CD8-positive, alpha-beta memory T cell (primary cell): Measurements from ENCODE around the gene VEGFC. TPM values are rescaled to one million over a fixed set of nuclear protein-coding genes. Genes with fewer than 3 reads are reported as not detected.

Source experiments
- CTCF ChIA-PET: fragments of 350-600 bp; sonication (Branson Sonifier 250); formaldehyde crosslinking; loops from one replicate; lab custom pipeline; 2021; ENCODE audit warnings: antibody characterized with exemption; lab: Charles Lee
- POLR2A ChIA-PET: fragments of 350-600 bp; sonication (Branson Sonifier 250); formaldehyde crosslinking; loops from one replicate; lab custom pipeline; 2021; ENCODE audit warnings: antibody characterized with exemption; lab: Charles Lee
- DNase-seq, 5 donors: peaks; one replicate each; pipeline versions ENCODE4 v3.0.0 to v3.0.0-alpha.2; 2020 to 2022; ENCODE audit warnings: mixed read lengths in 1 of 5
- H3K27ac ChIP-seq: one replicate; pipeline ENCODE4 v1.7.0; 2013; ENCODE audit warnings: low read depth, mild to moderate bottlenecking, low read length, moderate library complexity
- H3K27me3 ChIP-seq: 2 replicates; pipeline ENCODE4 v1.7.0; 2013; ENCODE audit warnings: low read length, mild to moderate bottlenecking; ENCODE audit not compliant: insufficient read depth, poor library complexity, severe bottlenecking
- H3K36me3 ChIP-seq: 2 replicates; pipeline ENCODE4 v1.7.0; 2013; ENCODE audit warnings: mild to moderate bottlenecking, low read length, moderate library complexity; ENCODE audit not compliant: insufficient read depth
- H3K4me1 ChIP-seq: 2 replicates; pipeline ENCODE4 v1.7.0; 2013; ENCODE audit warnings: mild to moderate bottlenecking, low read length, moderate library complexity; ENCODE audit not compliant: insufficient read depth
- H3K4me3 ChIP-seq: 2 replicates; pipeline ENCODE4 v1.7.0; 2013; ENCODE audit warnings: mild to moderate bottlenecking, low read length
- H3K9me3 ChIP-seq: 2 replicates; pipeline ENCODE4 v1.7.0; 2013; ENCODE audit warnings: mild to moderate bottlenecking, low read length
- H3K27ac Mint-ChIP-seq, 8 donors: one replicate each; pipeline ENCODE4 v1.8.0; 2020 to 2021; ENCODE audit warnings: mixed read lengths in 8 of 8, mild to moderate bottlenecking in 6 of 8, inconsistent platforms in 3 of 8, moderate library complexity in 3 of 8
- H3K27me3 Mint-ChIP-seq, 2 donors: one replicate each; pipeline ENCODE4 v1.8.0; 2020 to 2021; ENCODE audit warnings: mixed read lengths in 2 of 2, mild to moderate bottlenecking in 1 of 2, moderate library complexity in 1 of 2
- H3K36me3 Mint-ChIP-seq, 3 donors: one replicate each; pipeline ENCODE4 v1.8.0; 2020 to 2021; ENCODE audit warnings: mixed read lengths in 3 of 3, inconsistent platforms in 1 of 3, mild to moderate bottlenecking in 1 of 3
- H3K4me1 Mint-ChIP-seq, 3 donors: one replicate each; pipeline ENCODE4 v1.8.0; 2020 to 2021; ENCODE audit warnings: mixed read lengths in 3 of 3, inconsistent platforms in 1 of 3, mild to moderate bottlenecking in 1 of 3
- H3K4me3 Mint-ChIP-seq, 7 donors: one replicate each; pipeline ENCODE4 v1.8.0; 2020 to 2021; ENCODE audit warnings: mixed read lengths in 7 of 7, mild to moderate bottlenecking in 6 of 7, moderate library complexity in 4 of 7, inconsistent platforms in 2 of 7
- H3K9me3 Mint-ChIP-seq, 5 donors: one replicate each; pipeline ENCODE4 v1.8.0; 2020 to 2022; ENCODE audit warnings: mixed read lengths in 5 of 5, mild to moderate bottlenecking in 3 of 5, moderate library complexity in 2 of 5, inconsistent platforms in 1 of 5
- polyA plus RNA-seq: library from polyadenylated mRNA; unstranded; fragments of 300-500 nt; fragmentation: Illumina TruSeq; gene quantifications from one replicate; pipeline ENCODE4 v1.2.3, GENCODE V29; 2021
- total RNA-seq, 2 experiments: library from RNA; stranded (reverse); gene quantifications; one replicate each; pipeline ENCODE4 v1.2.3, GENCODE V29; 2021

The VEGFC gene, protein sequence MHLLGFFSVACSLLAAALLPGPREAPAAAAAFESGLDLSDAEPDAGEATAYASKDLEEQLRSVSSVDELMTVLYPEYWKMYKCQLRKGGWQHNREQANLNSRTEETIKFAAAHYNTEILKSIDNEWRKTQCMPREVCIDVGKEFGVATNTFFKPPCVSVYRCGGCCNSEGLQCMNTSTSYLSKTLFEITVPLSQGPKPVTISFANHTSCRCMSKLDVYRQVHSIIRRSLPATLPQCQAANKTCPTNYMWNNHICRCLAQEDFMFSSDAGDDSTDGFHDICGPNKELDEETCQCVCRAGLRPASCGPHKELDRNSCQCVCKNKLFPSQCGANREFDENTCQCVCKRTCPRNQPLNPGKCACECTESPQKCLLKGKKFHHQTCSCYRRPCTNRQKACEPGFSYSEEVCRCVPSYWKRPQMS
- total RNA-seq, result not detected
- not detected for polyA plus RNA-seq

DNA sequence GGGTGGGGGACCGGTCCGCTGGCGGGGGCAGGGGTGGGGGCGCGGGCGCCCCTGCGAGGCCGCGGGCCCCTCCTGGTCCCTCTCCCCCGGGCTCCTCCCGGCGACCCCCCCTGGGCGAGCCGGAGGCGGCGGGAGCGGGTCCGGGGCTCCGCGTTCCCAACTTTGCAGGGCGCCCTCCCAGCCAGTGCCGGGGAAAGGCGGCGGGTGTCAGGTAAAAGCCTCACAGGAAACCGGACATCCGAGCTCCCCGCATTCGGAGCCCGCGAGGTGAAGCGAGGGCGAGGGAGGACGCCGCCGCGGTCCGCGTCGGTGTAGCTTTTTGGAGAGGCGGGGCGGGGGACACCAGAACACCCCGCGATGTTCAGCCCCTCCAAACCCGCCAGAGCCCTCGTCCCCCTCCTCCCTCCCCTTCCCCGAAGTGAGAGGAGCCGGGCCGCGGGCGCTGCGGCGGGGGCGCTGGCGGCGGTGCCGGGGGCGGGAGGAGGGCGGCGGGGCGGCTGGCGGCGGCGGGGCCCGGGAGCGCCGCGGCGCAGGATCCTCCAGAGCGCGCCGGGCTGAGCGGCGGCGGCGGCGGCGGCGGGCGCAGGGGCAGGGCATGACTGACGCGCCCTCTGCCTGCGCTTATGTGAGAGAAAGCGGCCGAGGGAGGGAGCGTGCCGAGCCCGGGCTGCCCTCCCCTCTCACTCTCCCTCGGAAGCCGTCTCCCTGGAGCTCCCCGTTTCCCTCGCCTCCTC lies at the start of gene VEGFC:
Gene VEGFC, minus strand, starts transcription at position 597 of the 734 bp plus-strand sequence. CDS start 611 bp downstream, outside the sequence.
- POLR2A ChIA-PET, result no interaction called here
- Histone ChIP-seq H3K4me3 (no peak within 1 kb of the TSS), H3K4me1 (no peaks in the 10 kb centered on the region), H3K36me3 (no peaks in the 10 kb centered on the region), H3K27ac (no peak within 1 kb of the TSS), H3K27me3 (peaks cover 5% of the 10 kb centered on the region), H3K9me3 (no peaks in the 10 kb centered on the region)
- H3K9me3 Mint-ChIP-seq, result peaks cover 0 to 21% (median 10%) of the 10 kb centered on the region in 5 donors
- H3K36me3 Mint-ChIP-seq, result no peaks in the 10 kb centered on the region
- DNase-seq, result no peak
- CTCF ChIA-PET, result no interaction called here
- H3K4me1 Mint-ChIP-seq, result peaks cover 4 to 14% (median 5%) of the 10 kb centered on the region in 3 donors
- peaks cover 23 to 42% of the 10 kb centered on the region in 2 donors for H3K27me3 Mint-ChIP-seq
- H3K4me3 Mint-ChIP-seq, result peak within 1 kb of the TSS in 6 of 7 donors; percentile 2 to 69 (median 39)
- peak within 1 kb of the TSS in 1 of 8 donors; percentile 40 for H3K27ac Mint-ChIP-seq

DNA sequence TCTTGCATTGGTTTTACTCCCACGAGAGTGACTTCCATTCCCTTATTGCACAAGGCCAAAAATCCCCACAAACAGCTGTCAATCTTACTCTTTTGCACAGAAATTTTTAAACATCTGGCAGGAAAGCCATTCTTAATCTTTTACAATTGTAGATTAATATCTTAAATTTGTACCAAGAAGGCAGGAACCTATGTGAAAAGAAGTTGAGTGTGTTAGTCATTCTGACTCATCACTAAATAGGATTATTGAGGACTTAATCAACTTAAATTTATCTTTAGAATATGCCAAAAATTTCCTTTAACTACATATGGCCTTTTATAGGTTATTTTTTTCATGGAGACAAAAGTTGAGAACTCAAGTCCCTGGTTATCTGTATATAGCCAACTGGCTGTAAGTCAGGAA lies 49.0 kb upstream of the VEGFC start:
- no peak overlapping the region for H3K27ac ChIP-seq
- Mint-ChIP-seq H3K27me3 (peaks cover 0 to 2% of the 10 kb centered on the region in 2 donors), H3K36me3 (no peaks in the 10 kb centered on the region), H3K4me3 (no peak overlapping the region), H3K9me3 (peaks cover 0 to 10% (median 4%) of the 10 kb centered on the region in 5 donors), H3K27ac (no peak overlapping the region), H3K4me1 (no peaks in the 10 kb centered on the region)
- no peaks in the 10 kb centered on the region for H3K36me3 ChIP-seq
- POLR2A ChIA-PET, result no interaction called here
- no peaks in the 10 kb centered on the region for H3K9me3 ChIP-seq
- no peak overlapping the region for H3K4me3 ChIP-seq
- H3K27me3 ChIP-seq, result no peaks in the 10 kb centered on the region
- DNase-seq, result no peak
- no peaks in the 10 kb centered on the region for H3K4me1 ChIP-seq
- CTCF ChIA-PET, result no interaction called here

DNA sequence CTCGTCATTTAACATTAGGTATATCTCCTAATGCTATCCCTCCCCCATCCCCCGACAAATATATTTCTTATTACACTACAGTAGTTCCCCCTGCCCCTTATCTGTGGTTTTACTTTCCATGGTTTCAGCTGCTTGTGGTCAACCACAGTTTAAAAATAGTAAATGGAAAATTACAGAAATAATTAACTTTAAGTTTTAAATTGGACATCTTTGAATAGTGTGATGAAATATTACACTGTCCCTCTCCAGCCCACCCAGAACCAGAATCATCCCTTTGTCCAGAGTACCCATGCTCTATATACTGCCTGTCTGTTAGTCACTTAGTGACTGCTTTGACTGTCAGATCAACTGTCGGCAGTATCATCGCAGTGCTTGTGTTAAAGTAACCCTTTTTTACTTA lies 47.4 kb upstream of the VEGFC start:
- Histone ChIP-seq H3K9me3 (no peaks in the 10 kb centered on the region), H3K36me3 (no peaks in the 10 kb centered on the region), H3K4me1 (no peaks in the 10 kb centered on the region), H3K27ac (no peak overlapping the region), H3K27me3 (no peaks in the 10 kb centered on the region), H3K4me3 (no peak overlapping the region)
- Mint-ChIP-seq H3K27ac (no peak overlapping the region), H3K27me3 (peaks cover 0 to 2% of the 10 kb centered on the region in 2 donors), H3K9me3 (peaks cover 0 to 5% (median 4%) of the 10 kb centered on the region in 5 donors), H3K4me1 (no peaks in the 10 kb centered on the region), H3K4me3 (no peak overlapping the region), H3K36me3 (no peaks in the 10 kb centered on the region)
- no peak for DNase-seq
- ChIA-PET POLR2A (no interaction called here), CTCF (no interaction called here)

DNA sequence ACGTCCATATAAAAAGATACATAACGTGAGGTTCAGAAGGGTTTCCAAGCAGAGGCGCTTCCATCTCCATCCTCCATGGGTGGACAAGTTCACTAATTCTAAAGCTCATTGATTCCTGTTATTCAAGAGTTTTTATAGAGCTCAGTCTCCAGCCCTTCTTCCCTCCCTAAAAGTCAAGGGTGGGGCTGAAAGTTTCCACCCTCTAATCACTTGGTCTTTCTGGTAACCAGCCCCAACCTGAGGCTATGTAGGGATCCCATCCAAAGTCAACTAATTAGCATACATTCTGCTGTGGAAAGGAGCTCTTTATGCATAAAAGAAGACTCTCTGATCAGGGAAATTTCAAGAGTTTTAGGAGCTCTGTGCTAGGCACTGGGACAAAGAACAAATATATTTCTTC lies 46.9 kb upstream of the VEGFC start:
- H3K9me3 ChIP-seq, result no peaks in the 10 kb centered on the region
- POLR2A ChIA-PET, result no interaction called here
- Mint-ChIP-seq H3K9me3 (peaks cover 0 to 5% (median 3%) of the 10 kb centered on the region in 5 donors), H3K36me3 (no peaks in the 10 kb centered on the region), H3K27ac (no peak overlapping the region), H3K4me3 (no peak overlapping the region), H3K4me1 (no peaks in the 10 kb centered on the region), H3K27me3 (peaks cover 0 to 2% of the 10 kb centered on the region in 2 donors)
- no peaks in the 10 kb centered on the region for H3K27me3 ChIP-seq
- no peak overlapping the region for H3K4me3 ChIP-seq
- CTCF ChIA-PET, result no interaction called here
- no peaks in the 10 kb centered on the region for H3K4me1 ChIP-seq
- no peak for DNase-seq
- no peak overlapping the region for H3K27ac ChIP-seq
- H3K36me3 ChIP-seq, result no peaks in the 10 kb centered on the region

DNA sequence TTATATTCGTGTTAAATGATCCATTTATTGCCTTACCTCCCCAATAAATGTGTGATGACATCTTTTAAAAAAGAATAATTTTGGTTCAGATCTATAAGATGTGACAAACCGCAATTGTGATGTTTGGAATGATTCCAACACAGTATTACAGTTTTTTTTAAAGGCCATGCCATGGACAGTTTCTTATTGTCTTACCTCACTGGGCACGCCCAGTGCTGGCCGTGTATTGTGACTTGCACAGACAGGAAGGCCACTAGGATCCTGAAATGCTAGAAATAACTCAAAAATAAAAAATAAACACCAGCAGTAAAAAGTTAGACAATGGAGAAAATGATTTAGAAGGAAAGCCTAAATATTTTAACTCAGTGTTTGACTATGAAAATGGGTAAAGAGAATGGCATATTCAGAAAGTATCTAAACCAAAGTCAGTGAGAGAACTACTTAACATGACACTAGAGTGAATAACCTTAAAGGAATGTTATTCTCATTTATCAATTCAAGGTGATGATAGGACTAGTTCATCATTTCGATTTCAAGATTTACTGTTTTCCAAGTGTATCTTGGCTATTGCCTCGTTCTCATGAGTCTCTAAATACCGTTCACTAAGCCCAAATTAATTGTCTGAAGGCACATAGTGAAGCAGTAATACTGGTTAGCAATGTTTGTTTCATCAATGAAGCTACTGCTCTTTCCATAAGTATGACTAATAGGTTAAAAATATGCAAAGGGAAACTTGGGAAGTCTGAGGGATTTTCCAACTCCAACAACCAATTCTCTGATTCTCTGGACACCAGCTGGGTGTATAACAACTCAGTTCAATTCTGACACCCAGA lies 46.1 kb upstream of the VEGFC start:
- Mint-ChIP-seq H3K9me3 (peaks cover 0 to 5% (median 3%) of the 10 kb centered on the region in 5 donors), H3K4me1 (no peaks in the 10 kb centered on the region), H3K36me3 (no peaks in the 10 kb centered on the region), H3K27me3 (peaks cover 0 to 2% of the 10 kb centered on the region in 2 donors), H3K27ac (no peak overlapping the region), H3K4me3 (no peak overlapping the region)
- no peaks in the 10 kb centered on the region for H3K4me1 ChIP-seq
- no peaks in the 10 kb centered on the region for H3K27me3 ChIP-seq
- H3K36me3 ChIP-seq, result no peaks in the 10 kb centered on the region
- DNase-seq, result no peak
- ChIA-PET POLR2A (no interaction called here), CTCF (no interaction called here)
- no peaks in the 10 kb centered on the region for H3K9me3 ChIP-seq
- H3K4me3 ChIP-seq, result no peak overlapping the region
- H3K27ac ChIP-seq, result no peak overlapping the region

DNA sequence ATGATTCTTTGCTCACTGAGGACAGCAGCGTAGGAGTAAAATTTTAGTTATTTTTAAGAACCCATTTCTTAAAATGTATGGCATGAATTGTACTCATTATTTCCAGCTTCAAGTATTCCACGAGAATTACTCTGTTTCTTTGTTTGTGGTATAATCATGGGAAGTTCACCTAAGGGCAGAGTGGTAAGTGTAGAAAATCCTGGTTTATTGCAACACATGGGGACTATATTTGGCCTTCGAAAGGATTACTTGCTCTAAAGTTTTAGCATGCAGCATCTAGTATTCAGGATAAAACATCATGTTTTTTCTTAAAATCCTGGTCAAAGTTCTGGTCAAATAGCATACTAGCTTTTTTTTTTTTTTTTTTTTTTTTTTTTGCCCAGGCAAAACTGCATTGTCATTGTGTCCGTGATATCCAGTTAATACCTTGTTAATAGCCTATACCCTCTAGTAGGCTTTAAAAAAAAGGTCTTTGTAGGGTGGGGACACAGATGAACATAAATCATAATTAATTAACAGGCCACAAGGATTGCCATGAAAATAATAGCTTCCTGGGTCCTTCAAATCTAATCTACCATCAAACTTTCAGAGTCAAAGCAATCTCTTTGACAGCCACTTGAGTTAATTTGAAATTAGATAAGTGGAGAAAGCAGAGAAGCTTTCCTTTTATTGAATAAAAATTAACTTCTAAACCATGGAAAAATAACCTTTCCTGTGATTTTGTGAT lies 44.6 kb upstream of the VEGFC start:
- no peaks in the 10 kb centered on the region for H3K9me3 ChIP-seq
- H3K36me3 Mint-ChIP-seq, result no peaks in the 10 kb centered on the region
- no peak overlapping the region for H3K27ac ChIP-seq
- H3K27me3 Mint-ChIP-seq, result no peaks in the 10 kb centered on the region
- no peaks in the 10 kb centered on the region for H3K27me3 ChIP-seq
- CTCF ChIA-PET, result no interaction called here
- no peak overlapping the region for H3K4me3 ChIP-seq
- POLR2A ChIA-PET, result no interaction called here
- H3K4me1 ChIP-seq, result no peaks in the 10 kb centered on the region
- no peaks in the 10 kb centered on the region for H3K4me1 Mint-ChIP-seq
- H3K9me3 Mint-ChIP-seq, result peaks cover 0 to 5% (median 3%) of the 10 kb centered on the region in 5 donors
- H3K27ac Mint-ChIP-seq, result no peak overlapping the region
- no peaks in the 10 kb centered on the region for H3K36me3 ChIP-seq
- no peak overlapping the region for H3K4me3 Mint-ChIP-seq
- no peak for DNase-seq

DNA sequence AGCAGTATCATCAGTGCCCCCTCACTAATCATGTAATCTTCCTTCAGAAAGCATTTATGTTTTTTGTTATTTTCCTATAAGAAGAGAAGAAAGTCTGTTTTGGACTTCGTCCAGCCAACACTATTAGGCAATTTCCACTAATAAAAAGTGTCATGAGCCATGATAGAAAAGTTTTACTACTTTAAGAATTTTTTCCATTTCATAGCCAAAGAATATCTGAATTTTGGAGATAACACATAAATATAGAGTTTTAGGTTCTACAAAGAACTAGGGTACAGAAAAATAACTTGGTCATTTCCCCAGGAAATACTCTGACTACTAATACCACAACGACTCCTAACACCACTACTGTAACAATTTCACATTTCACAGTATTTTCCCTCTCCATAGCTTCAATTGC lies 41.8 kb upstream of the VEGFC start:
- Mint-ChIP-seq H3K27ac (no peak overlapping the region), H3K4me3 (no peak overlapping the region), H3K9me3 (peaks cover 0 to 5% (median 3%) of the 10 kb centered on the region in 5 donors), H3K4me1 (no peaks in the 10 kb centered on the region), H3K36me3 (no peaks in the 10 kb centered on the region), H3K27me3 (no peaks in the 10 kb centered on the region)
- H3K4me3 ChIP-seq, result no peak overlapping the region
- H3K27me3 ChIP-seq, result no peaks in the 10 kb centered on the region
- no peak overlapping the region for H3K27ac ChIP-seq
- H3K9me3 ChIP-seq, result no peaks in the 10 kb centered on the region
- H3K36me3 ChIP-seq, result no peaks in the 10 kb centered on the region
- CTCF ChIA-PET, result no interaction called here
- DNase-seq, result no peak
- H3K4me1 ChIP-seq, result no peaks in the 10 kb centered on the region
- POLR2A ChIA-PET, result no interaction called here
